Endodermal cell (in vitro differentiated cells): ENCODE results near the gene NCOA6. TPM values are rescaled to one million over a fixed set of nuclear protein-coding genes. Genes with fewer than 3 reads are reported as not detected.
"Not testable (repeated sequence)": the region's sequence is repeated elsewhere in the genome, so short reads cannot be mapped to it uniquely, and the experiment has no call there.

ENCODE experiments used
- DNase-seq: peaks from one replicate; pipeline ENCODE4 v3.0.0-alpha.2; 2017
- H3K27ac ChIP-seq: 2 replicates; pipeline ENCODE4 v1.5.1; 2013; ENCODE audit warnings: mild to moderate bottlenecking, low read depth, low read length, moderate library complexity
- H3K27me3 ChIP-seq: 2 replicates; pipeline ENCODE4 v1.6.1; 2013; ENCODE audit warnings: mild to moderate bottlenecking, low read length, moderate library complexity; ENCODE audit not compliant: insufficient read depth, control insufficient read depth, poor library complexity, severe bottlenecking
- H3K36me3 ChIP-seq: 2 replicates; pipeline ENCODE4 v1.7.0; 2013; ENCODE audit warnings: mild to moderate bottlenecking, low read length, moderate library complexity; ENCODE audit not compliant: control insufficient read depth, insufficient read depth
- H3K4me1 ChIP-seq: one replicate; pipeline ENCODE4 v1.7.0; 2013; ENCODE audit warnings: low read length; ENCODE audit not compliant: control insufficient read depth, insufficient read depth
- H3K4me3 ChIP-seq: 2 replicates; pipeline ENCODE4 v1.5.1; 2013; ENCODE audit warnings: mild to moderate bottlenecking, low read length, moderate library complexity
- H3K9ac ChIP-seq: 2 replicates; pipeline ENCODE4 v1.6.1; 2013; ENCODE audit warnings: mild to moderate bottlenecking, low read length, moderate library complexity; ENCODE audit not compliant: poor library complexity, severe bottlenecking; ENCODE audit errors: extremely low read depth
- H3K9me3 ChIP-seq: 2 replicates; pipeline ENCODE4 v1.6.1; 2013; ENCODE audit warnings: mild to moderate bottlenecking, low read length, moderate library complexity; ENCODE audit not compliant: control insufficient read depth
- H3K27ac Mint-ChIP-seq: 2 replicates; pipeline ENCODE4 v1.8.0; 2020; ENCODE audit warnings: mixed read lengths
- H3K27me3 Mint-ChIP-seq: 2 replicates; pipeline ENCODE4 v1.8.0; 2021; ENCODE audit warnings: mild to moderate bottlenecking, mixed read lengths; ENCODE audit not compliant: insufficient read depth
- H3K36me3 Mint-ChIP-seq: 2 replicates; pipeline ENCODE4 v1.8.0; 2020; ENCODE audit warnings: low read depth, mixed read lengths
- H3K4me1 Mint-ChIP-seq: 2 replicates; pipeline ENCODE4 v1.8.0; 2020; ENCODE audit warnings: mixed read lengths
- H3K4me3 Mint-ChIP-seq: 2 replicates; pipeline ENCODE4 v1.8.0; 2020; ENCODE audit warnings: mild to moderate bottlenecking, moderate library complexity, mixed read lengths
- H3K9me3 Mint-ChIP-seq: 2 replicates; pipeline ENCODE4 v1.8.0; 2020; ENCODE audit warnings: mild to moderate bottlenecking, mixed read lengths
- CTCF ChIP-seq: fragments of 200-600 bp; sonication (generic); conservative IDR thresholded peaks from 2 replicates; pipeline ENCODE4 v1.5.0; 2021; ENCODE audit warnings: antibody characterized with exemption, mild to moderate bottlenecking
- WGBS, 2 experiments: methylation state at CpG; one replicate each; pipeline versions ENCODE4 v1.1.5 to v1.1.7; 2013; ENCODE audit warnings: missing lambda C conversion rate in 2 of 2, mixed read lengths in 1 of 2; ENCODE audit not compliant: insufficient coverage in 1 of 2, insufficient read length in 1 of 2; 5-methylcytosine and 5-hydroxymethylcytosine counted together
- total RNA-seq, 2 donors: library from RNA; stranded (reverse); fragmentation: NEBNext Ultra II Directional in 1 of 2; extraction: Animal tissue kit (Norgen Biotek cat#: 25700) in 1 of 2; gene quantifications; 2 replicates in 1 of 2; 3 replicates in 1 of 2; pipeline ENCODE4 v1.2.1, GENCODE V29; 2021

The NCOA6 gene
- total RNA-seq, 2 donors from 2014 or later: 27.1 to 37.4 TPM

- no peaks in the 10 kb centered on the region for H3K27me3 ChIP-seq
- H3K9me3 ChIP-seq: no peaks in the 10 kb centered on the region
- no peak overlapping the region for H3K4me3 Mint-ChIP-seq
- no peak overlapping the region for H3K4me3 ChIP-seq
- H3K27me3 Mint-ChIP-seq: no peaks in the 10 kb centered on the region
- peaks cover 34% of the 10 kb centered on the region for H3K36me3 ChIP-seq
- WGBS, 2 experiments: 80 to 100% methylated on average over 1 of the region's 1 CpG
- no peaks in the 10 kb centered on the region for H3K9me3 Mint-ChIP-seq
- H3K36me3 Mint-ChIP-seq: peaks cover 40% of the 10 kb centered on the region
- H3K9ac ChIP-seq: no peak overlapping the region
- TF ChIP-seq CTCF: no peak
- no peaks in the 10 kb centered on the region for H3K4me1 Mint-ChIP-seq
- H3K27ac Mint-ChIP-seq: no peak overlapping the region
- no peak for DNase-seq
- H3K4me1 ChIP-seq: no peaks in the 10 kb centered on the region
- H3K27ac ChIP-seq: no peak overlapping the region
Measured at GRCh38 chr20:34732523-34732922, 92.9 kb downstream of the NCOA6 start.

GRCh38 chr20:34729416-34729815 lies 96.0 kb downstream of the NCOA6 start:
- no peaks in the 10 kb centered on the region for H3K27me3 Mint-ChIP-seq
- no peaks in the 10 kb centered on the region for H3K4me1 Mint-ChIP-seq
- H3K27ac Mint-ChIP-seq: no peak overlapping the region
- 96 to 100% methylated on average over 1 of the region's 2 CpGs for WGBS, 2 experiments
- no peak for DNase-seq
- H3K4me1 ChIP-seq: no peaks in the 10 kb centered on the region
- no peaks in the 10 kb centered on the region for H3K27me3 ChIP-seq
- H3K36me3 ChIP-seq: peaks cover 54% of the 10 kb centered on the region
- H3K4me3 ChIP-seq: no peak overlapping the region
- H3K36me3 Mint-ChIP-seq: peaks cover 43% of the 10 kb centered on the region
- H3K27ac ChIP-seq: no peak overlapping the region
- no peaks in the 10 kb centered on the region for H3K9me3 Mint-ChIP-seq
- H3K4me3 Mint-ChIP-seq: no peak overlapping the region
- no peak overlapping the region for H3K9ac ChIP-seq
- no peak for TF ChIP-seq CTCF
- no peaks in the 10 kb centered on the region for H3K9me3 ChIP-seq

GRCh38 chr20:34724172-34724571 lies 101.3 kb downstream of the NCOA6 start:
- WGBS, 2 experiments: 90 to 100% methylated on average over 2 to 3 of the region's 3 CpGs
- no peaks in the 10 kb centered on the region for H3K9me3 ChIP-seq
- no peaks in the 10 kb centered on the region for H3K4me1 ChIP-seq
- no peak overlapping the region for H3K9ac ChIP-seq
- H3K36me3 ChIP-seq: peaks cover 61% of the 10 kb centered on the region
- Mint-ChIP-seq H3K4me1 (peaks cover 9% of the 10 kb centered on the region), H3K9me3 (no peaks in the 10 kb centered on the region), H3K4me3 (no peak overlapping the region), H3K27me3 (no peaks in the 10 kb centered on the region), H3K27ac (no peak overlapping the region), H3K36me3 (peaks cover 43% of the 10 kb centered on the region)
- H3K27me3 ChIP-seq: no peaks in the 10 kb centered on the region
- H3K27ac ChIP-seq: no peak overlapping the region
- no peak for TF ChIP-seq CTCF
- H3K4me3 ChIP-seq: no peak overlapping the region
- no peak for DNase-seq

GRCh38 chr20:34722560-34722959 lies 102.9 kb downstream of the NCOA6 start:
- not testable (repeated sequence) for H3K9ac ChIP-seq, H3K9me3 Mint-ChIP-seq, DNase-seq, H3K4me1 ChIP-seq, H3K4me3 ChIP-seq, H3K27ac Mint-ChIP-seq, H3K4me3 Mint-ChIP-seq, H3K9me3 ChIP-seq, H3K4me1 Mint-ChIP-seq, H3K27me3 ChIP-seq, H3K27me3 Mint-ChIP-seq, H3K27ac ChIP-seq
- 98 to 100% methylated on average over 1 to 3 of the region's 3 CpGs for WGBS, 2 experiments
- H3K36me3 Mint-ChIP-seq: peaks cover 52% of the 10 kb centered on the region
- H3K36me3 ChIP-seq: peaks cover 63% of the 10 kb centered on the region
